GM18868 (cell line): ENCODE results near the gene LYPD3.
"Not testable (repeated sequence)": the region's sequence is repeated elsewhere in the genome, so short reads cannot be mapped to it uniquely, and the experiment has no call there.

Experiments used
- ATAC-seq: cut with Tn5 transposase; IDR thresholded peaks from one replicate; pipeline ENCODE4 v1.9.1; 2021; ENCODE audit warnings: mild to moderate bottlenecking, moderate library complexity; ENCODE audit not compliant: unreplicated experiment

The LYPD3 gene

GRCh38 chr19:43465468-43466120 lies at the start of gene LYPD3:
LYPD3 (minus strand) TSS chr19:43465608; CDS start chr19:43465571, 37 bp downstream.
- no peak for ATAC-seq

GRCh38 chr19:43512399-43512798 lies 47.0 kb upstream of the LYPD3 start:
- ATAC-seq, result not testable (repeated sequence)

- no peak for ATAC-seq
Observed at GRCh38 chr19:43511324-43511723, 45.9 kb upstream of the LYPD3 start.

- ATAC-seq, result no peak
Observed at GRCh38 chr19:43510713-43511112, 45.3 kb upstream of the LYPD3 start.

GRCh38 chr19:43507880-43508279 lies 42.5 kb upstream of the LYPD3 start:
- ATAC-seq, result no peak

GRCh38 chr19:43506629-43507028 lies 41.2 kb upstream of the LYPD3 start:
- ATAC-seq, result no peak

- no peak for ATAC-seq
Observed at GRCh38 chr19:43505941-43506340, 40.5 kb upstream of the LYPD3 start.

GRCh38 chr19:43505186-43505456 lies 39.7 kb upstream of the LYPD3 start:
- no peak for ATAC-seq

- ATAC-seq, result peak; percentile 18
Observed at GRCh38 chr19:43504426-43505185, 39.2 kb upstream of the LYPD3 start, which contains the start of gene PHLDB3. PHLDB3 (minus strand) TSS chr19:43504746; CDS start chr19:43504118, 628 bp downstream.

GRCh38 chr19:43503501-43504425 lies 38.4 kb upstream of the LYPD3 start:
- peak; percentile 85 for ATAC-seq

- no peak for ATAC-seq
Observed at GRCh38 chr19:43502419-43502976, 37.1 kb upstream of the LYPD3 start.

GRCh38 chr19:43501661-43502418 lies 36.4 kb upstream of the LYPD3 start:
- no peak for ATAC-seq

- no peak for ATAC-seq
Observed at GRCh38 chr19:43499042-43499441, 33.6 kb upstream of the LYPD3 start.

GRCh38 chr19:43498233-43498842 lies 32.9 kb upstream of the LYPD3 start:
- no peak for ATAC-seq

GRCh38 chr19:43496960-43497359 lies 31.6 kb upstream of the LYPD3 start:
- no peak for ATAC-seq

GRCh38 chr19:43495082-43495481 lies 29.7 kb upstream of the LYPD3 start:
- no peak for ATAC-seq

GRCh38 chr19:43490759-43491158 lies 25.4 kb upstream of the LYPD3 start:
- ATAC-seq, result no peak

- ATAC-seq, result no peak
Observed at GRCh38 chr19:43489979-43490599, 24.7 kb upstream of the LYPD3 start.

GRCh38 chr19:43489310-43489709 lies 23.9 kb upstream of the LYPD3 start:
- peak; percentile 39 for ATAC-seq

GRCh38 chr19:43488179-43488578 lies 22.8 kb upstream of the LYPD3 start:
- ATAC-seq, result no peak
